IPS-NIHi7 (cell line): ENCODE results near the gene PHKA1.
"Not testable (repeated sequence)": the region's sequence is repeated elsewhere in the genome, so short reads cannot be mapped to it uniquely, and the experiment has no call there.

Experiments used
- DNase-seq: peaks from one replicate; pipeline ENCODE4 v3.0.0; 2012; ENCODE audit warnings: mixed read lengths; ENCODE audit errors: extremely low spot score

Gene PHKA1

DNA sequence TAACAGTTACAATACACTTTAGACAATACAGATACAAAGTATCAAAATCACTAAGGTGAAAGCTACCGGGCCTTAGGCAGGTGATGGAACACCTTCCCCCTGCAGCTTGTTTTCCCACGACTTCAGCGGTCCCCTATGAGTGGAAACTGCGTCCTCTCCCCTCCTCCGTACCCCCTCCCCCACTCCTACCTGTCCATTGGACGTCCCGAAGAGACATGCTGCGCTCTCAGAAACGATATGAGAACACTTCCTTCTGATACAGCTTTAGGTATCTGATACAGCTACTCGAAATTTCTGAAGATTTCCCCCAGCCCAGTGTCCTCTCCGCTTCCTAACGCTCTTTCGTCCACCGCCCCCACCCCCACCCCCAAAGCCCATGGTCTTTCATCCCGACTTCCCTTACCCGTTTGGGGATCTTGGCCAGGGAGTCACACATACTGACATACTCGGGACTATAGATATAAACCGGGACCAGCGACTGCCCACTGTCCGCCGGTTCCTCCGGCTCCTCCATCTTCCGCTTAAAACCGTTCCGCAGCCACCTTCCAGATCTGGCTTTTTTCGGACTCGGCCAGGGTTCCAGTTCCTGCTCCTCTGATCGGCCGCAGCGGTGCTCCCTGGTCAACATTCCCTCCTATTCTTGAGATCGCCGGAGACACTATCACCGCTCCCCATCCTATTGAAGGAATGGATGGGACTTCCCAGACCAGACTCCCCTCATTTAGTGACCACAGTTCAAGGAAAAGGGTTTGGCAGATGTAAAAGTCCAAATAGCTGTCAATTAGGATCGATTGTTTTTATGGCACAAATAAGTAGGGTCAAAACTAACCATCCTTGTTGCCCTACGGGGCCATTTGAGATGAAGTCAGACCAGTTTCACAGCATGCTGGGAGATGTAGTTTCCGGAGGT, 141.6 kb downstream of the PHKA1 start, which contains the start of gene HDAC8:
HDAC8 (minus strand) TSS at position 596 of the 910 bp plus-strand sequence; CDS start at position 514, 82 bp downstream.
- peak; percentile 55 for DNase-seq

DNA sequence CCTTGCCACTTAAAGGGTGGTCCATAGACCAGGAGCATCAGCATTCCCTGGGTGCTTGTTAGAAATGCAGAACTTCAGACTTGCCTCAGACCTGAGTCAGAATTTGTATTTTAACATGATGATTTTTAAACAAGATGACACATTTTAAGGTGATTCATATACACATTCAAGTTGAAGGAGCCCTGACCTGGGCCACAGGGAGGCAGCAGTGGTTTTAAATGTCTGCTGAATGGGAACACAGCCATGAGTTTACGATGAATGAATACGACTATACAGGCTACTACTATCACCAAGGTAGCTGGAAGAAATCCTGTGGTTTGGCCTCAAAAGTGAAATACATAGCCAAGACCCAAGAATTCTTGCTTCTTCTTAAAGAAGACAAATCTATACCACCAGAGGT, 144.3 kb downstream of the PHKA1 start:
- no peak for DNase-seq

DNA sequence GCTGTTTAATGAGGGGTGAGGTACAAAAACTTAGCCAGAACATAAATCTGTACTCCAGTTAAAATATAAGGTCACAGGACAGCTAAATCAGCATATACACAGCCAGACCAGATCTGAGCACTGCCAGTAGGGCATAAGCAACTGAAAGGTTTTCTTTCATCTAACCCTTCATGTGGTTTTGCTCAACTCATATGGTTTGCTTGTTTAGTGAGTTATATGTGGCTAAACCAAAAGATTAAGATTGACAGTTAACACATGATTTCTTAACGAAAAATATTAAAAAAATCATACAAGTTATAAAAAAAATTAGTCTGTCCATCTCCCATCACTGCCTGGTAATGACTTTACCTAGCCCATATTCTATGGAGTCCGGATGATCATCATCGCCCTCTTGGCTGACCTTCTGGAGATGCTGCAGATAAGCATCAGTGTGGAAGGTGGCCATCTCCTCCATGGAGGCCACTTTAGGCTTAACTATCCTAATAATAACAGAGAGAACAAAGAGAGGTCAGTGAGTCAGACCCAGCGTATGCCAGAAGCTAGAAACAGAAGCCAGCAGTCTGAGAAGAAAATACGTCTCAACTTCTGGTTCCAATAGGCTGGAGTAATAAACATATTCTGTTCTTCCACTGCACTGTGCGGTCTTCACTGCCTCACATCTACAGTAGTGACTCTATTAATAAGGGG, 145.6 kb downstream of the PHKA1 start:
- no peak for DNase-seq

GRCh38 chrX:72566448-72566847, 147.7 kb downstream of the PHKA1 start:
- no peak for DNase-seq

GRCh38 chrX:72559655-72560054, 154.5 kb downstream of the PHKA1 start:
- not testable (repeated sequence) for DNase-seq

GRCh38 chrX:72554448-72555140, 159.5 kb downstream of the PHKA1 start:
- peak; percentile 28 for DNase-seq

DNA sequence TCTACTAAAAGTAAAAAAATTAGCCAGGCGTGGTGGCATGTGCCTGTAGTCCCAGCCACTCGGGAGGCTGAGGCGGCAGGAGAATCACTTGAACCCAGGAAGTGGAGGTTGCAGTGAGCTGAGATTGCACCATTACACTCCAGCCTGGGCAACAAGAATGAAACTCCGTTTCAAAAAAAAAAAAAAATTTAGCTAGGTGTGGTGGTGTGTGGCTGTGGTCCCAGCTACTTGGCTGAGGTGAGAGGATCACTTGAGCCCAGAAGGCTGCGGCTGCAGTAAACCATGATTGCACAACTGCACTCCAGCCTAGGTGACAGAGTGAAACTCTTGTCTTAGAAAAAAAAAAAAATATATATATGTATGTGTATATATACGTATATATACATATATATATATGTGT, 161.7 kb downstream of the PHKA1 start:
- not testable (repeated sequence) for DNase-seq

DNA sequence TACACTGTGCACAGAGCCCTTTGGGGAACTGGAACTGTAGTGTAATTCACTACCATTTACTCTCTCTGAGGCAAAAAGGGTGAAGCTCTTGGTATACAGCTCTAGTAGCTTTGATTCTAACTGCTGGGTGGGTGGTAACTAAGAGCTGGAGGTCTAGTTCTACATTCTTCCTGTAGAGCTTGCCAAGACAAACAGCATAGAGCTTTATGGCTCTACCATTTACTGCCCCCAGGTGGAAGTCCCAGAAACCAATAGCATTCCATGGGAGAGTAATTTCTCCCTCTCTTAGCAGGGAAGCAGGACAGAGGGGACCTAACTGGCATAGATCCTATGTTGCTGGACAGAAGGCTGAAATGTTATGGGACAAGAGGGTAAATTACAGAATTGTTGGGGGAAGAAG, 168.1 kb downstream of the PHKA1 start:
- peak; percentile 15 for DNase-seq

GRCh38 chrX:72540318-72540717, 173.8 kb downstream of the PHKA1 start:
- DNase-seq = no peak

GRCh38 chrX:72539822-72540221, 174.3 kb downstream of the PHKA1 start:
- no peak for DNase-seq

DNA sequence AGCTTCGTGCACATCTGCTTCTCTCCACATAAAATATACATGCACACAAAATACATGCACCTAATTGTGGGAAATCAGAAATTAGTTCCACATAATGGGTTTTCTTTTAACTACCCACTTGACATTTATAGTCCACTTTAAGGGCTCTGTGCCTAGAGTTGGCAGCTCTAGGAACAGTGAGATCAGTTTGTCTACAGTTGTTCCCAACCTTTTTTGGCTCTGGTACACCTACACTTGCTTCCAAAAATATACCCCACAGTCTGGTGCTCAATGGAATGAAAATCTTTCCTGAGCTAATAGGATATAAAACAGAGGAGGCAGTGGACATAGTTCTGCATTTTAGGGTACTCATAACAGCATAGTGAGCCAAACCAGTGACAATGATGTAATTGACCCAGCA, 177.6 kb downstream of the PHKA1 start:
- no peak for DNase-seq

- no peak for DNase-seq
Measured at GRCh38 chrX:72532366-72532765, 181.7 kb downstream of the PHKA1 start.
